HG03135 (cell line): ENCODE results near the gene GSE1.

Experiments used
- ATAC-seq: cut with Tn5 transposase; IDR thresholded peaks from one replicate; pipeline ENCODE4 v1.9.1; 2021; ENCODE audit warnings: mild to moderate bottlenecking, moderate library complexity; ENCODE audit not compliant: unreplicated experiment

GSE1 gene

GRCh38 chr16:85674828-85675227, 61.7 kb downstream of the GSE1 start:
- ATAC-seq: no peak

- no peak for ATAC-seq
Measured at GRCh38 chr16:85675251-85675874, 62.2 kb downstream of the GSE1 start.

- no peak for ATAC-seq
Measured at GRCh38 chr16:85676466-85676865, 63.3 kb downstream of the GSE1 start.

GRCh38 chr16:85677383-85677967, 64.4 kb downstream of the GSE1 start:
- ATAC-seq: no peak

- ATAC-seq: no peak
Measured at GRCh38 chr16:85678016-85678415, 64.9 kb downstream of the GSE1 start.

GRCh38 chr16:85678821-85679220, 65.7 kb downstream of the GSE1 start:
- no peak for ATAC-seq

- no peak for ATAC-seq
Measured at GRCh38 chr16:85679870-85680269, 66.7 kb downstream of the GSE1 start.

GRCh38 chr16:85680352-85680944, 67.3 kb downstream of the GSE1 start:
- ATAC-seq: no peak

GRCh38 chr16:85681255-85681654, 68.1 kb downstream of the GSE1 start:
- no peak for ATAC-seq

GRCh38 chr16:85682516-85682915, 69.4 kb downstream of the GSE1 start:
- ATAC-seq: no peak

GRCh38 chr16:85683363-85683762, 70.2 kb downstream of the GSE1 start:
- ATAC-seq: no peak

- ATAC-seq: no peak
Measured at GRCh38 chr16:85685251-85685650, 72.1 kb downstream of the GSE1 start.

GRCh38 chr16:85686912-85687591, 73.9 kb downstream of the GSE1 start:
- no peak for ATAC-seq

- ATAC-seq: no peak
Measured at GRCh38 chr16:85687651-85688471, 74.7 kb downstream of the GSE1 start.

- peak; percentile 91 for ATAC-seq
Measured at GRCh38 chr16:85688586-85689284, 75.6 kb downstream of the GSE1 start, which contains the start of gene GINS2. Gene GINS2, minus strand, starts transcription at chr16:85688954. Its CDS starts 56 bp downstream, at chr16:85688898.

GRCh38 chr16:85689285-85689949, 76.3 kb downstream of the GSE1 start:
- ATAC-seq: no peak

- no peak for ATAC-seq
Measured at GRCh38 chr16:85689950-85690320, 76.8 kb downstream of the GSE1 start.

GRCh38 chr16:85690469-85691064, 77.4 kb downstream of the GSE1 start:
- ATAC-seq: no peak
